Astrocyte of the spinal cord (primary cell): Measurements from ENCODE around the gene TGM1.

Source experiments
- DNase-seq: peaks from one replicate; pipeline ENCODE4 v3.0.0; 2011; ENCODE audit warnings: low read depth, low spot score
- H3K4me3 ChIP-seq: 2 replicates; pipeline ENCODE4 v1.5.1; 2011; ENCODE audit warnings: low read depth, mild to moderate bottlenecking, low read length, moderate library complexity
- in situ Hi-C: cut with HindIII; loops from 2 replicates; pipeline ENCODE4 v1.10.0; 2017; ENCODE audit warnings: low sequenced_read_pairs
- TF ChIP-seq, protein P1 (sequence below): IDR thresholded peaks from 2 replicates; pipeline ENCODE4 v1.5.1; 2012; ENCODE audit warnings: low read depth, mild to moderate bottlenecking, low read length, inconsistent platforms

Gene TGM1

DNA sequence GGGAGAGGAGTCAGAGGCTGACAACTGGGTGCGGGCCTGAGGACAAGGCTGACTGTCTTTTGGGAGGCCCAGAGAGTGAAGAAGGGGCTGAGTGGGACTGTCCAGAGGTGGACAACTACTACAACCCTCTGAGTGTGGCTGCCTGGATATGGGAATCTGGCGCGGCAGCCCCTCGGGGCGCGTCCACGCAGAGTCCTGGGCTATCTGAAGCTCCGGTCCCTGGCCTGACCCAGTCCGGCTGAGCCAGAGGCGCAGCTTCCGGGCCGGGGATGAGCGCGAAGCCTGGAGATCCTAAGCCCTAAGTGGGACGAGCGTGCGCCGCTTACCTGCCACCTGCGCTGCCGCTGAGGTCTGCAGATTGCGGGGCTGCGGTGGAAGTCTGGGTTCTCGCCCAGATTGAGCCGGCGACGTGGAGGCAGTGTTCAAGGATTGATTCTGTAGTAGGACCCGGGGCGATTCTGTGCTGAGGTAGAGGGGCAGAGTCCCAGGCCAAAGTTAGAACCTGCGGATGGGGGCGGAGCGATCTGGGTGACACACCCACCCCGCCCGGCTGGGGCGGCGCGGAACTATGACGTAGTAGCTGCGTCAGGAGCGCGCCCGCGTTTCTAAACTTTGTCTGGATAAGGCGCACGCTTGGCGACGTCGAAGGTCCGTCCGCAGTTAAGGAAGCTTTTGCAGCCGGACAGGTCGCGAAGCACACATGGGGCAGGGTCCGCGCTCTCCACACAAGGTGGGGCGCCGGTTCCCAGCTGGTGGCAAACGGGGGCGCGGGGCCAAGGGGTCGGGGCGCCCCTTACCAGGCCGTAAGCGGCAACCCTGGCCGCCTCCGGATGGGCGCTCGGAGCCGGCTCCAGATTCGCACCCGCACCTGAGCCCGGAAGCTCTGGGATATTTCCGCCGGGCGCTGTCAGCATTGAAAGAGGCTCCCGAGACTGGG, 36.5 kb upstream of the TGM1 start, which contains the start of the genes DHRS1 and NOP9:
Gene DHRS1 (minus strand): TSS at position 526 of the 937 bp plus-strand sequence. CDS start 674 bp downstream, outside the sequence.
Gene NOP9 (plus strand): TSS at position 596 of the 937 bp plus-strand sequence. CDS start 105 bp downstream, at position 701.
- in situ Hi-C loops = no loop called here
- peak; percentile 89 for DNase-seq
- TF ChIP-seq, protein P1, sequence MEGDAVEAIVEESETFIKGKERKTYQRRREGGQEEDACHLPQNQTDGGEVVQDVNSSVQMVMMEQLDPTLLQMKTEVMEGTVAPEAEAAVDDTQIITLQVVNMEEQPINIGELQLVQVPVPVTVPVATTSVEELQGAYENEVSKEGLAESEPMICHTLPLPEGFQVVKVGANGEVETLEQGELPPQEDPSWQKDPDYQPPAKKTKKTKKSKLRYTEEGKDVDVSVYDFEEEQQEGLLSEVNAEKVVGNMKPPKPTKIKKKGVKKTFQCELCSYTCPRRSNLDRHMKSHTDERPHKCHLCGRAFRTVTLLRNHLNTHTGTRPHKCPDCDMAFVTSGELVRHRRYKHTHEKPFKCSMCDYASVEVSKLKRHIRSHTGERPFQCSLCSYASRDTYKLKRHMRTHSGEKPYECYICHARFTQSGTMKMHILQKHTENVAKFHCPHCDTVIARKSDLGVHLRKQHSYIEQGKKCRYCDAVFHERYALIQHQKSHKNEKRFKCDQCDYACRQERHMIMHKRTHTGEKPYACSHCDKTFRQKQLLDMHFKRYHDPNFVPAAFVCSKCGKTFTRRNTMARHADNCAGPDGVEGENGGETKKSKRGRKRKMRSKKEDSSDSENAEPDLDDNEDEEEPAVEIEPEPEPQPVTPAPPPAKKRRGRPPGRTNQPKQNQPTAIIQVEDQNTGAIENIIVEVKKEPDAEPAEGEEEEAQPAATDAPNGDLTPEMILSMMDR = no peak
- peak within 1 kb of the TSS; percentile 92 for H3K4me3 ChIP-seq

DNA sequence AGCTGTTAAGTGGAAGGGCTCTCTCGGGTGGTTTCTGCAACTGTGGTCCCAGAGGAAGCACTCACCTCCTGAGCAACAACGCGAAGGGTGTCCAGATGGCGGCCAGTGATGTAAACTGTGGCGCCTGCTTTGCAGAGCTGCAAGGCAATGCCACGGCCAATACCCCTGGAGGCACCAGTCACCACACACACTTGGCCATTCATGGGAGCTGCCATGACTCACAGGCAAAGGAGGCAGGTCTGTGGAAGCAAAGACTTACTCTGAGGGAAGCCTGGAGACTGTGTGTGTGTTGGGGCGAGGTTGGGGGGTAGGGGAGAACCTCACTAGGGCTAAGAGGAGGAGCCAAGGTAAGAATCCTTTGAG, 35.9 kb upstream of the TGM1 start:
- TF ChIP-seq, protein P1 = no peak
- peak overlapping the region; percentile 92 for H3K4me3 ChIP-seq
- in situ Hi-C loops = no loop called here
- DNase-seq = peak; percentile 54

DNA sequence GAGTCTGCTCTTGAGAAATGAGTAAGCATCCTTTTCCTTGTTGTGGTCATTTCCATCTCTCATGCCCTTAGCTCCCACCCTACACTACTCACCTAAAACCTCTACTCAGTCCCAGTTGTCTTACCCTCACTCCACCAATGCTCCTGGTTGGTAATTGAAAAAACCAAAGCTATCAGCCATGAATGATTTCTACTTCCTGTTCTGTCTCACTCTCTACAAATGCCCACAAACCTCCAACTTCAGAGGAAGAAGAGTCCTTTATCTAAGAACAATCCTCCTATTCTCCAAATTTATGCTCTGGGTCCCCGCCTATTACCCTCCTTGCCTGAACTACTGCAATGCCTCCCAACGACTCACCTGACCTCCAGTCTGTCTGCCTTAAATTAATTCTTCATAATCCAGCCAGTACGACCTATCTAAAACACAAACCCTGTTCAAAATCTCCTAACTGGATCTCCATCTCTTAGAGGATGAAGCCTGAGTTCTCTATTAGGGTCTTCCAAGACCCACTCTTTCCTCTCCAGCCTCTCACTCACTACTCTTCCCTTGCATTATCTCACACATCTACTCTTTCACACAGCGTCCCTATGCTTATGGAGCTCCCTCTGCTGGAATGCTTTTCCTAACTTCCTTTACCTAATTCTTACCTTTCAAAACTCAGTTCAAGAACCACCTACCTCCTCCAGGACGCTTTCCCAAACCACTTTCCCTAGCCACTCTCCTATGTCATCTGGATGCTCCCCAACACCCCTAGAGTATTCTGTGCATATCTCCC, 34.4 kb upstream of the TGM1 start:
- no peak overlapping the region for H3K4me3 ChIP-seq
- TF ChIP-seq, protein P1 = peak; percentile 61
- in situ Hi-C loops = no loop called here

DNA sequence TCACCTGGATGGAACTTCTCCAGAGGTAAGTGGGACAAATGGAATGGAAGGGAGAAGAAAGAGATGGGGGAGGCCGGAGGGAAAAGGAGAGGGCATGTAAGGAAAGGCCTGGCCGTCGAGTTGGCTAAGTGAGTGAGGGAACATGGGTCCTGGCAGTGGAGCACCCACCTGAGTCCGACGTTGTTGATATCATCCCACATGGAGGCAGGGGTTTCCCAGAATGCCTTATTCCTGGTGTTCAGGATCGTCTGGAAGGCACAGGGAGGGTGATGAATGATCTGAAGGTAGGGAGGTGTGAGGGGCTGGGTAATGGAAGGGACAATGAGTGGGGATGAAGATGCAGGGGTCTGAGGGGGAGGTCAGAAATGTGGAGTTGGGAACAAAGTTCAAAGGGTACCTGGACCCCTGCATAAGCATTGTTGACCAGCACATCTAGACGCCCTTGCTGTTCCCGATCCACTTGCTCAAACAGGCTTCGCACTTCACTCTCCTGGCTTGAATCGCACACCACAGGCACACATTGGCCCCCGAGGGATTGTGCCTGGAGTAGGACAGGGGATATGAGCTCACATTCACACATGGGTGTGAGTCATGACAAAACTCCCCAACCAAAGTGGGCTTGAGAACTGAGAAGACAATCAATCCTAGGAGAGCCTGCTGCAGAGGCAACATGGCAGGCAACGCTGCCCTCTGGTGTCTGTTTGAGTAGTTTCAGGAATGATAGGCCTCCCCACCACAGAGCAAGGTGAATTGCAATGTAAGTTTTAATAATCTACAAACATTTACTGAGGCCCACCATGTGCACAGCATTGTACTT, 33.6 kb upstream of the TGM1 start:
- TF ChIP-seq, protein P1 = peak; percentile 77
- in situ Hi-C loops = no loop called here
- peak; percentile 91 for DNase-seq
- H3K4me3 ChIP-seq = no peak overlapping the region

More for the DNA sequence above, 34.4 kb upstream of the TGM1 start:
- no peak for DNase-seq

DNA sequence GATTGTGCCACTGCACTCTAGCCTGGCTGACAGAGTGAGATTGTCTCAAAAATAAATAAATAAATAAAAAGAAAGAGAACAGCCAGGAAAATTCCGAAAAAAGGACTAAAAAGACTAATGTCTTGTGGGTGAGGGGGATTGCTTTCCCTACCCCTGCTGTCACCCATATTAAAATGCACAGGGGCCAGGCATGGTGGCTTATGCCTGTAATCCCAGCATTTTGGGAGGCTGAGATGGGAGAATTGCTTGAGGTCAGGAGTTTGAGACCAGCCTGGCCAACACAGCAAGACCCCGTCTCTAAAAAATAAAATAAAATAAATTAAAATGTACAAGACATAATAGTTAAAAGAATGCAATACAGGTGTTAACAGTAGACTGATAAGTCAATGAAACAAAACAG, 30.5 kb upstream of the TGM1 start:
- in situ Hi-C loops = no loop called here
- no peak overlapping the region for H3K4me3 ChIP-seq
- TF ChIP-seq, protein P1 = no peak
- no peak for DNase-seq
